ENCODE data around the gene SLC45A3. TPM values are rescaled to one million over a fixed set of nuclear protein-coding genes. Genes with fewer than 3 reads are reported as not detected.

SLC45A3 gene
- total and polyA plus RNA-seq, 2 of the 4 experiments (the other 2 are of a cell fraction) = 1.4 to 2.5 TPM

DNA sequence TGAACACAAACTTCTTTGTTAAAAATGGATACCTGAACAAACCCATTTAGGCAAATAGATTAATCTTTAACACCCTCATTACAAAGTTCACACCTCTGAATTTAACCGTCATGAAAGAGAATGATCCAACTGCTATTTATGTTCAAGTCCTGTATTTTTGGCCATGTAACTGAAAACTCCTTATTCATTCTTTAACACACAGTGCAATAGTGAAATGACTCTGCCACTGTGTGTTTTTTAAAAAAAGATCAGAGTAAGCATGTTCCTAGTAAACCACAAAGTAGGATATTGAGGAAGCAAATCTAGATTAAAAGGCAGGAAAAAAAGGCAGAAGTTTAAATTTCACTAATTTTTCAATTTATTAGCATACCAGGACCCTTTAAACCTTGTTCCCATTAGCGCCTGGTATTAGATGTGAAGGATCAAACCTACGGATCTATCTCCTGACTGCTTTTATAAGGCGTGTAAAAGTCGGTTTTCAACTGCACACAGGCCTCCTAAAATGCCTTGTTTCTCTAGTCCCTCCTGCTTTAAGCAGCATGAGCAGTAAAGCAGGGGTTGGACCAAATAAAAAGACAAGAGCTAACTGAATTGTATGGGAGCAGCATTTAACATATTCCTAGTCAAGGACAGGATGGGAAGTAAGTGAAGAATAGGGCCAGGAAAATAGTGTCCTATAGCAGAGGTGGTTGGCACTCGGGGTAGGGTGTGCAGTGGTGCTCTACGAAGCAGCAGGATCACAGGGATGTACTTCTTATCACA lies 36.2 kb upstream of the SLC45A3 start:
- H2BK120ac ChIP-seq (ENCODE audit: low read depth, low read length) = no peak overlapping the region
- H2BK20ac ChIP-seq (ENCODE audit: low read depth, low read length) = no peak overlapping the region
- no peak overlapping the region for H3K4me2 ChIP-seq (ENCODE audit: low read depth, low read length)
- CTCF ChIA-PET = no interaction called here
- H3K27ac ChIP-seq (ENCODE audit: insufficient read depth, low read length) = no peak overlapping the region
- peaks cover 3% of the 10 kb centered on the region; the same call in 1 of the 2 replicates for H4K20me1 ChIP-seq (ENCODE audit: insufficient read depth, low read length)
- TF ChIP-seq, protein P1, sequence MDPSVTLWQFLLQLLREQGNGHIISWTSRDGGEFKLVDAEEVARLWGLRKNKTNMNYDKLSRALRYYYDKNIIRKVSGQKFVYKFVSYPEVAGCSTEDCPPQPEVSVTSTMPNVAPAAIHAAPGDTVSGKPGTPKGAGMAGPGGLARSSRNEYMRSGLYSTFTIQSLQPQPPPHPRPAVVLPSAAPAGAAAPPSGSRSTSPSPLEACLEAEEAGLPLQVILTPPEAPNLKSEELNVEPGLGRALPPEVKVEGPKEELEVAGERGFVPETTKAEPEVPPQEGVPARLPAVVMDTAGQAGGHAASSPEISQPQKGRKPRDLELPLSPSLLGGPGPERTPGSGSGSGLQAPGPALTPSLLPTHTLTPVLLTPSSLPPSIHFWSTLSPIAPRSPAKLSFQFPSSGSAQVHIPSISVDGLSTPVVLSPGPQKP (IDR thresholded peaks at IDR 0.05; ENCODE audit: borderline replicate concordance, low read depth, low read length) = no peak
- no peak for TF ChIP-seq RFX5 (IDR thresholded peaks at IDR 0.05; ENCODE audit: low read depth, low read length)
- no peak for TF ChIP-seq RAD21 (IDR thresholded peaks at IDR 0.05; ENCODE audit: low read length)
- no peak for TF ChIP-seq SMC3 (IDR thresholded peaks at IDR 0.05; ENCODE audit: low read depth, low read length)
- TF ChIP-seq, protein P2, sequence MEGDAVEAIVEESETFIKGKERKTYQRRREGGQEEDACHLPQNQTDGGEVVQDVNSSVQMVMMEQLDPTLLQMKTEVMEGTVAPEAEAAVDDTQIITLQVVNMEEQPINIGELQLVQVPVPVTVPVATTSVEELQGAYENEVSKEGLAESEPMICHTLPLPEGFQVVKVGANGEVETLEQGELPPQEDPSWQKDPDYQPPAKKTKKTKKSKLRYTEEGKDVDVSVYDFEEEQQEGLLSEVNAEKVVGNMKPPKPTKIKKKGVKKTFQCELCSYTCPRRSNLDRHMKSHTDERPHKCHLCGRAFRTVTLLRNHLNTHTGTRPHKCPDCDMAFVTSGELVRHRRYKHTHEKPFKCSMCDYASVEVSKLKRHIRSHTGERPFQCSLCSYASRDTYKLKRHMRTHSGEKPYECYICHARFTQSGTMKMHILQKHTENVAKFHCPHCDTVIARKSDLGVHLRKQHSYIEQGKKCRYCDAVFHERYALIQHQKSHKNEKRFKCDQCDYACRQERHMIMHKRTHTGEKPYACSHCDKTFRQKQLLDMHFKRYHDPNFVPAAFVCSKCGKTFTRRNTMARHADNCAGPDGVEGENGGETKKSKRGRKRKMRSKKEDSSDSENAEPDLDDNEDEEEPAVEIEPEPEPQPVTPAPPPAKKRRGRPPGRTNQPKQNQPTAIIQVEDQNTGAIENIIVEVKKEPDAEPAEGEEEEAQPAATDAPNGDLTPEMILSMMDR (conservative IDR thresholded peaks at IDR 0.05; ENCODE audit: low read depth, low read length) = no peak
- no peak overlapping the region for H4K91ac ChIP-seq (ENCODE audit: insufficient read depth, low read depth, low read length)
- H3K4ac ChIP-seq (ENCODE audit: low read depth, low read length) = no peak overlapping the region
- H3K23ac ChIP-seq (ENCODE audit: low read depth, low read length) = no peak overlapping the region
- H2BK15ac ChIP-seq (ENCODE audit: low read depth, low read length) = no peak overlapping the region
- no peak overlapping the region for H3K9ac ChIP-seq (ENCODE audit: low read depth, low read length)
- no peak overlapping the region for H3K14ac ChIP-seq (replicated peaks; ENCODE audit: low read depth, low read length)
- peaks cover 2% of the 10 kb centered on the region; the same call in 1 of the 2 replicates for H3K4me1 ChIP-seq (ENCODE audit: control insufficient read depth, insufficient read depth, low read length)
- no peaks in the 10 kb centered on the region for H3K9me3 ChIP-seq (ENCODE audit: control insufficient read depth, insufficient read depth, low read length)
- H3K9me1 ChIP-seq (ENCODE audit: insufficient read depth, low read length) = peaks cover 2% of the 10 kb centered on the region
- no peak overlapping the region for H3K56ac ChIP-seq (ENCODE audit: extremely low read depth, insufficient read depth, low read length)
- dilution Hi-C loops (cut with HindIII; ENCODE audit: low sequenced_read_pairs, unreplicated experiment) = no loop called here
- intact Hi-C loops (cut with micrococcal nuclease) = no loop called here
- no peak overlapping the region for H2AK9ac ChIP-seq (replicated peaks; ENCODE audit: low read depth, low read length, poor library complexity)
- POLR2A ChIA-PET (ENCODE audit: unreplicated experiment) = no interaction called here
- H3K79me1 ChIP-seq (ENCODE audit: low read depth in 1 of 2, low read length in 2 of 2) = peaks cover 13 to 20% of the 10 kb centered on the region in 2 experiments; a peak in 3 of 4 replicates
- H4K8ac ChIP-seq (ENCODE audit: low read depth in 2 of 2, low read length in 2 of 2) = no peak overlapping the region
- no peak for DNase-seq
- no CpG with 5 or more reads among the region's 7 CpGs for WGBS, 2 experiments (ENCODE audit: extremely low coverage in 2 of 2, insufficient read length in 1 of 2)
- no peak overlapping the region for H2BK5ac ChIP-seq (ENCODE audit: low read depth, low read length, poor library complexity, severe bottlenecking)
- no peak for ATAC-seq (ENCODE audit: low read depth)
- H2AK5ac ChIP-seq (ENCODE audit: low read depth, low read length) = no peak overlapping the region
- peaks cover 27% of the 10 kb centered on the region for H3K36me3 ChIP-seq (ENCODE audit: control insufficient read depth, insufficient read depth, low read length)
- no peak overlapping the region for H4K5ac ChIP-seq (ENCODE audit: low read depth, low read length)
- in situ Hi-C loops (cut with MboI; ENCODE audit: low sequenced_read_pairs) = no loop called here
- no peak overlapping the region for H2AFZ ChIP-seq (replicated peaks; ENCODE audit: low read length, poor library complexity)
- H3K18ac ChIP-seq (ENCODE audit: low read depth, low read length) = no peak overlapping the region
- H3K4me3 ChIP-seq (ENCODE audit: insufficient read depth, low read depth, low read length) = no peak overlapping the region
- no TSS peak for BruUV-seq (replicated peaks)
- H3K27me3 ChIP-seq (ENCODE audit: control insufficient read depth, insufficient read depth, low read length) = no peaks in the 10 kb centered on the region

Data from IMR-90 (cell line).